DLD1 (cell line): ENCODE measurements around the gene GYPA.
"Not testable (repeated sequence)": the region's sequence is repeated elsewhere in the genome, so short reads cannot be mapped to it uniquely, and the experiment has no call there.

ENCODE experiments used
- in situ Hi-C: cut with HindIII; loops from 2 replicates; pipeline ENCODE4 v1.10.0; 2017; ENCODE audit warnings: low sequenced_read_pairs

The GYPA gene

GRCh38 chr4:144140594-144141295 lies at the start of gene GYPA:
Gene GYPA, minus strand, starts transcription at chr4:144140718. Its CDS starts 83 bp downstream, at chr4:144140635.
- in situ Hi-C loops = not testable (repeated sequence)

- in situ Hi-C loops = no loop called here
These were observed 49.5 kb upstream of the GYPA start for GRCh38 chr4:144190009-144190408.

- in situ Hi-C loops = no loop called here
These were observed 48.6 kb upstream of the GYPA start for GRCh38 chr4:144189121-144189520.

- in situ Hi-C loops = no loop called here
These were observed 44.6 kb upstream of the GYPA start for GRCh38 chr4:144185086-144185485.

GRCh38 chr4:144183165-144183564 lies 42.6 kb upstream of the GYPA start:
- in situ Hi-C loops = no loop called here

- in situ Hi-C loops = no loop called here
These were observed 40.9 kb upstream of the GYPA start for GRCh38 chr4:144181391-144181790.

- in situ Hi-C loops = no loop called here
These were observed 38.7 kb upstream of the GYPA start for GRCh38 chr4:144179152-144179739.

GRCh38 chr4:144178414-144178813 lies 37.9 kb upstream of the GYPA start:
- in situ Hi-C loops = no loop called here

GRCh38 chr4:144176476-144176875 lies 36.0 kb upstream of the GYPA start:
- in situ Hi-C loops = no loop called here

- in situ Hi-C loops = no loop called here
These were observed 34.0 kb upstream of the GYPA start for GRCh38 chr4:144174401-144175067.

- in situ Hi-C loops = no loop called here
These were observed 31.2 kb upstream of the GYPA start for GRCh38 chr4:144171697-144172096.

GRCh38 chr4:144169211-144169610 lies 28.7 kb upstream of the GYPA start:
- in situ Hi-C loops = no loop called here

- in situ Hi-C loops = no loop called here
These were observed 13.5 kb upstream of the GYPA start for GRCh38 chr4:144154044-144154443.

GRCh38 chr4:144142690-144143326 lies 2.3 kb upstream of the GYPA start:
- in situ Hi-C loops = not testable (repeated sequence)

- in situ Hi-C loops = no loop called here
These were observed 975 bp upstream of the GYPA start for GRCh38 chr4:144141493-144141892.

GRCh38 chr4:144139991-144140390 lies 527 bp downstream of the GYPA start:
- in situ Hi-C loops = not testable (repeated sequence)

GRCh38 chr4:144139547-144139946 lies 971 bp downstream of the GYPA start:
- in situ Hi-C loops = not testable (repeated sequence)

- in situ Hi-C loops = not testable (repeated sequence)
These were observed 2.3 kb downstream of the GYPA start for GRCh38 chr4:144138239-144138638.

- in situ Hi-C loops = not testable (repeated sequence)
These were observed 3.2 kb downstream of the GYPA start for GRCh38 chr4:144137137-144137931.

GRCh38 chr4:144136189-144136588 lies 4.3 kb downstream of the GYPA start:
- in situ Hi-C loops = not testable (repeated sequence)

- in situ Hi-C loops = not testable (repeated sequence)
These were observed 10.4 kb downstream of the GYPA start for GRCh38 chr4:144130167-144130566.
